ENCODE results near the gene GOT1. TPM values are rescaled to one million over a fixed set of nuclear protein-coding genes. Genes with fewer than 3 reads are reported as not detected.

The GOT1 gene
- total and polyA plus RNA-seq, 2 of the 8 experiments (the other 6 are each of a cell fraction or from before 2014, with no cell fraction given): 16.7 to 47.0 TPM

- Histone ChIP-seq H4K8ac (ENCODE audit: extremely low read depth, insufficient read depth, low read length) (no peak overlapping the region), H3K9ac (replicated peaks in 1 of 4; ENCODE audit: extremely low read depth in 1 of 4, low read depth in 3 of 4, low read length in 3 of 4) (no peak overlapping the region), H3K56ac (replicated peaks; ENCODE audit: insufficient read length, low read depth, low read length) (no peak overlapping the region), H3K4ac (replicated peaks; ENCODE audit: insufficient read length, low read depth, low read length) (no peak overlapping the region), H3K27ac (ENCODE audit: low read depth, low read length) (no peak overlapping the region), H3K23ac (ENCODE audit: insufficient read length) (no peak overlapping the region), H2BK120ac (replicated peaks; ENCODE audit: low read depth, low read length) (no peak overlapping the region), H3K9me3 (ENCODE audit: insufficient read depth in 2 of 2, low read depth in 1 of 2, low read length in 1 of 2) (no peaks in the 10 kb centered on the region), H2BK12ac (ENCODE audit: low read depth, low read length) (no peak overlapping the region), H4K91ac (replicated peaks; ENCODE audit: insufficient read length, low read length) (no peak overlapping the region), H2BK15ac (ENCODE audit: low read length) (no peak overlapping the region), H3K79me1 (ENCODE audit: low read depth, low read length) (no peaks in the 10 kb centered on the region), H3K23me2 (ENCODE audit: low read depth, low read length) (no peaks in the 10 kb centered on the region), H4K20me1 (replicated peaks in 1 of 2; ENCODE audit: control insufficient read depth in 1 of 2, insufficient read depth in 2 of 2, low read length in 2 of 2) (no peaks in the 10 kb centered on the region), H4K5ac (ENCODE audit: insufficient read length, low read depth, low read length) (no peak overlapping the region), H2AFZ (ENCODE audit: low read length) (no peak overlapping the region), H3K18ac (ENCODE audit: extremely low read depth, low read length) (no peak overlapping the region), H2BK20ac (ENCODE audit: low read length) (no peak overlapping the region), H2BK5ac (ENCODE audit: low read depth, low read length) (no peak overlapping the region), H3K79me2 (ENCODE audit: control insufficient read depth in 1 of 2, insufficient read depth in 2 of 2, low read length in 2 of 2) (no peaks in the 10 kb centered on the region), H3K27me3 (replicated peaks in 1 of 4; ENCODE audit: control insufficient read depth in 3 of 4, extremely low read depth in 1 of 4, insufficient read depth in 3 of 4, low read length in 3 of 4) (no peaks in the 10 kb centered on the region), H2AK5ac (ENCODE audit: low read depth, low read length) (no peak overlapping the region), H3K14ac (ENCODE audit: insufficient read length) (no peak overlapping the region), H3K4me3 (ENCODE audit: extremely low read depth in 1 of 4, insufficient read depth in 2 of 4, low read depth in 3 of 4, low read length in 4 of 4) (no peak overlapping the region), H3K36me3 (ENCODE audit: control insufficient read depth in 2 of 4, insufficient read depth in 4 of 4, low read length in 3 of 4) (no peaks in the 10 kb centered on the region), H3K4me2 (ENCODE audit: insufficient read depth in 1 of 2, low read depth in 2 of 2, low read length in 2 of 2) (no peak overlapping the region), H3K4me1 (replicated peaks in 1 of 4; ENCODE audit: control insufficient read depth in 3 of 4, insufficient read depth in 4 of 4, low read length in 3 of 4) (no peaks in the 10 kb centered on the region)
- DNase-seq (ENCODE audit: low read depth in 1 of 2, low spot score in 2 of 2) (no peak), FAIRE-seq (no peak)
- CTCF ChIA-PET (ENCODE audit: partially characterized antibody): interaction anchor here (1.2 to 1.8 kb wide), 2 partner anchors 112 to 224 kb away, joined by 3 to 5 read pairs; no protein-coding TSS in a partner anchor
- POLR2A ChIA-PET (ENCODE audit: partially characterized antibody): interaction anchor here (2.2 kb wide), 1 partner anchor 43 kb away, joined by 11 read pairs; the partner anchor contains the start of gene GOT1
- 86% methylated on average over 9 of the region's 11 CpGs; no CpG with 5 or more reads in 1 of the 2 experiments for WGBS, 2 experiments (ENCODE audit: extremely low coverage in 1 of 2, insufficient coverage in 1 of 2, insufficient read length in 1 of 2, insufficient replicate concordance in 2 of 2, low coverage in 1 of 2, low lambda C conversion rate in 2 of 2, missing lambda C conversion rate in 1 of 2)
- TF ChIP-seq HDAC6 (IDR thresholded peaks at IDR 0.05; ENCODE audit: low read depth, low read length) (no peak), BACH1 (IDR thresholded peaks at IDR 0.05; ENCODE audit: low read length) (no peak), SRF (IDR thresholded peaks at IDR 0.05; ENCODE audit: low read depth, low read length) (no peak), CHD2 (IDR thresholded peaks at IDR 0.05; ENCODE audit: low read length) (no peak), SP1 (IDR thresholded peaks at IDR 0.05; ENCODE audit: low read depth, low read length) (no peak), CBX8 (IDR thresholded peaks at IDR 0.05; ENCODE audit: borderline replicate concordance, low read depth, low read length) (no peak), FOSL1 (IDR thresholded peaks at IDR 0.05; ENCODE audit: insufficient read depth, low read depth, low read length) (no peak), CTBP2 (IDR thresholded peaks at IDR 0.05; ENCODE audit: borderline replicate concordance, insufficient read depth, insufficient read length, low read length) (no peak), CEBPB (IDR thresholded peaks at IDR 0.05; ENCODE audit: low read depth, low read length) (no peak), KDM4A (IDR thresholded peaks at IDR 0.05; ENCODE audit: low read depth, low read length, severe bottlenecking) (no peak), RFX5 (IDR thresholded peaks at IDR 0.05; ENCODE audit: borderline replicate concordance, low read depth, low read length) (no peak), PHF8 (conservative IDR thresholded peaks at IDR 0.05; ENCODE audit: low read depth, low read length) (no peak), RNF2 (IDR thresholded peaks at IDR 0.05; ENCODE audit: borderline replicate concordance, low read depth, low read length, missing control alignments, poor library complexity, severe bottlenecking) (no peak), NRF1 (IDR thresholded peaks at IDR 0.05; ENCODE audit: low read depth, low read length) (no peak)
Observed at GRCh38 chr10:99387541-99387940, 42.9 kb downstream of the GOT1 start.

All from H1 (cell line).